GM12878 (cell line): ENCODE results near the gene NCLN.

Experiments
- BMI1 ChIP-seq: fragments of 450-650 bp; IDR thresholded peaks from 2 replicates; pipeline ENCODE4 v1.6.1; 2016; ENCODE audit warnings: mild to moderate bottlenecking, moderate library complexity, borderline replicate concordance
- CHD2 ChIP-seq: IDR thresholded peaks from 2 replicates; pipeline ENCODE4 v1.6.1; 2011; ENCODE audit warnings: low read depth, low read length, improper control_type of control experiment, borderline replicate concordance
- CTCF ChIP-seq, 3 experiments: IDR thresholded peaks in 2 of 3; conservative IDR thresholded peaks in 1 of 3; 2 replicates each; pipeline ENCODE4 v1.5.1; 2011; ENCODE audit warnings: low read depth in 3 of 3, low read length in 3 of 3, mild to moderate bottlenecking in 3 of 3, control low read depth in 2 of 3, moderate library complexity in 2 of 3, inconsistent platforms in 1 of 3, mixed read lengths in 1 of 3; ENCODE audit not compliant: control insufficient read depth in 2 of 3, insufficient read depth in 1 of 3; ENCODE audit errors: extremely low read depth in 1 of 3
- EP300 ChIP-seq, 2 experiments: fragments of 150-350 bp in 1 of 2; IDR thresholded peaks; 2 replicates each; pipeline ENCODE4 v1.6.1; 2011 to 2012; ENCODE audit warnings: low read depth in 2 of 2, low read length in 2 of 2, borderline replicate concordance in 1 of 2, improper control_type of control experiment in 1 of 2, inconsistent platforms in 1 of 2; ENCODE audit not compliant: control insufficient read depth in 1 of 2
- LARP7 ChIP-seq: fragments of 450-650 bp; IDR thresholded peaks from 2 replicates; pipeline ENCODE4 v1.6.1; 2017; ENCODE audit warnings: mild to moderate bottlenecking
- MTA3 ChIP-seq: IDR thresholded peaks from 2 replicates; pipeline ENCODE4 v1.6.1; 2012; ENCODE audit warnings: low read length, inconsistent platforms, borderline replicate concordance
- NBN ChIP-seq: fragments of 450-650 bp; IDR thresholded peaks from 2 replicates; pipeline ENCODE4 v1.6.1; 2016
- PRDM15 ChIP-seq: fragments of 450-650 bp; formaldehyde crosslinking; IDR thresholded peaks from 2 replicates; pipeline ENCODE4 v1.4.0; 2020; ENCODE audit warnings: mild to moderate bottlenecking, moderate library complexity
- RELA ChIP-seq: fragments of 450-650 bp; IDR thresholded peaks from 2 replicates; pipeline ENCODE4 v1.8.0; 2014; ENCODE audit warnings: borderline replicate concordance; ENCODE audit not compliant: partially characterized antibody
- TCF12 ChIP-seq: IDR thresholded peaks from 2 replicates; pipeline ENCODE4 v1.6.1; 2011; ENCODE audit warnings: low read depth, mild to moderate bottlenecking, low read length
- ZZZ3 ChIP-seq: IDR thresholded peaks from 2 replicates; pipeline ENCODE4 v1.6.1; 2011; ENCODE audit warnings: low read depth; ENCODE audit not compliant: control insufficient read depth, insufficient read length
- TF ChIP-seq, protein P1 (sequence below): IDR thresholded peaks from 2 replicates; pipeline ENCODE4 v1.6.1; 2012; ENCODE audit warnings: low read depth, low read length, improper control_type of control experiment

DNA sequence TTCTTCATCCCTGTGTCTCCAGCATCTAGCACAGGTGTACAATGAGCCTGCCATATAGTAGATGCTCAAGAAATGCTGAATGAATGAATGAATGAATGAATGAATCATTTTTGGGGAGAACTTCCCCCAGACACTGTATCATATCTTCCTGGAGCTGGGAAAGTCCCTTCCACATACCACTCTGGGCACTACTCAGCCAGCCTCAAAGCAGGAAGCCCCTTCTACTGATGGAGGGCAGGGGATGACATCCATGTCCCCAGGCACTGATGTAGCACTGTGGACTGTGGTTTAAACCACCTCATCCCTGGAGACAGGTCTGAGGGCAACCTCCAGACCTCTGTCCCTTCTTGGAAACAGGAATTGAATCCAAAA, 45.1 kb upstream of the NCLN start:
- TF ChIP-seq, protein P1, sequence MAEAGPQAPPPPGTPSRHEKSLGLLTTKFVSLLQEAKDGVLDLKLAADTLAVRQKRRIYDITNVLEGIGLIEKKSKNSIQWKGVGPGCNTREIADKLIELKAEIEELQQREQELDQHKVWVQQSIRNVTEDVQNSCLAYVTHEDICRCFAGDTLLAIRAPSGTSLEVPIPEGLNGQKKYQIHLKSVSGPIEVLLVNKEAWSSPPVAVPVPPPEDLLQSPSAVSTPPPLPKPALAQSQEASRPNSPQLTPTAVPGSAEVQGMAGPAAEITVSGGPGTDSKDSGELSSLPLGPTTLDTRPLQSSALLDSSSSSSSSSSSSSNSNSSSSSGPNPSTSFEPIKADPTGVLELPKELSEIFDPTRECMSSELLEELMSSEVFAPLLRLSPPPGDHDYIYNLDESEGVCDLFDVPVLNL: no peak
- TF ChIP-seq EP300 (IDR thresholded peaks at IDR 0.05; ENCODE audit: borderline replicate concordance in 1 of 2, control insufficient read depth in 1 of 2, low read depth in 2 of 2, low read length in 2 of 2): no peak
- no peak for TF ChIP-seq CTCF (IDR thresholded peaks at IDR 0.05 in 2 of 3, conservative IDR thresholded peaks at IDR 0.05 in 1 of 3; ENCODE audit: control insufficient read depth in 2 of 3, extremely low read depth in 1 of 3, insufficient read depth in 1 of 3, low read depth in 3 of 3, low read length in 3 of 3)
- TF ChIP-seq NBN: no peak
- TF ChIP-seq BMI1: no peak
- TF ChIP-seq LARP7: no peak
- no peak for TF ChIP-seq TCF12
- TF ChIP-seq RELA: no peak
- no peak for TF ChIP-seq ZZZ3
- TF ChIP-seq CHD2: no peak
- TF ChIP-seq MTA3: no peak
- TF ChIP-seq PRDM15 (CRISPR knock-in tag): no peak
